Measurements from ENCODE around the gene SLC51B.

Gene SLC51B

DNA sequence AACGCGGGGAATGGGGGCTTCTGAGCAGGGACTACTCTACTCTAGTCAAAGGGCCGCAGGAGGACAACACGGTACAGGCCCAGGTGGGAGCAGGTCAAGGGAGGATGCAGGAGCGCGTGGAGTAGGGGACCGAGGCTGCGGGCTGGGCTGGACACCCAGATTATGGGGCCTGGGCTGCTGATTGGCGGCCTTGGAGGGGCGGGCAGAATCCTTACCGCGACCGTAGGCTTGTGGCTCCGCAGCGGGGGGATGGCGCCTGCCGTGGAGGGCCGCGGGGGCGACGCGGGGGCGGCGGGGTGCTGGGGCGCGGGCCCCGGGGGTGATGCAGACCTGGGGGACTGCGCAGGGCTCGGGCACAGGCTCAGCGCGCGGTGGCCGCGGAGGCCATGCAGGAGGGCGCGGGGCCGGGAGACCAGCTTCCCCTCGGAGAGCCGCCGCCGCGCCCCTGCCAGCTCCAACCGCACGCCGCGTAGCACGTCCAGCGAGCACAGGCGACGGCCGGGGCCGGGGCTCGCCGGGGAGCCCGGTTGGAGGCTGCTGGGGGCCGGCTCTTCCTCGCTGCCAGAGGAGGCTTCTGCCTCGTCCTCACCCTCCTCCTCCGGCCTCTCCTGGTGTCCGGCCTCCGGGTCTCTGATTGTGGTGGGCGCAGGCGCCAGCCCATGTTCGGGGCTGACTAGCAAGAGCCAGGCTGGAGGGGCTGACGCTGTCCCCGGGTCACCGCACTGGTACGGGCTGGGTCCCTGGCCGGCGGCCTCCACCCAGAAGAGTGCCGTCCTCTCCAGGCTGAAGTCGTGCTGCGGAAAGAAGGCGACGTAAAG is 56.9 kb downstream of the SLC51B start:
- DNase-seq: no peak

DNA sequence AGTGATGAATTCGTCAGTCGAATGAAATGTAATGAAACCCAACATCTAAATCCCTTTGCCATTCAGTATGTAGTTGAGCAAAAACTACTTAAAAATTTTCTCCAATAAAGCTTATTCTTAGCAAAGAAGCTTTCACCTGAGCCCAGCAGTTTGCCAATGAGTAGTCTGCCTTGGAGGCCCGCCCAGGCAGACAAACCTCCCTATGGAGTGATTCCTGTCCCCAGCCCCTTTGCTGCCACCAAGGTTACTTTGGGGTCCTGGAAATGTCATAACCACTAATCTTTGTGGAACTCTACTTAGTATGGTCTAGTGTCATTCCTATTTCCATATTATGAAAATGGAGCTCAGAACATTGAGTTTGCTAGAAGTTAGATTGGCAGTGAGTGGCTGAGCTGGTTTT is 57.7 kb downstream of the SLC51B start:
- no peak for DNase-seq

Data from NCI-H2029 (cell line).